K562 (cell line): Measurements from ENCODE around the gene EWSR1. TPM values are rescaled to one million over a fixed set of nuclear protein-coding genes. Genes with fewer than 3 reads are reported as not detected.

Source experiments
- ATAC-seq: fragments of 200-7000 bp; cut with Tn5 transposase; 3 replicates; pipeline ENCODE4 v1.9.1; 2020; ENCODE audit warnings: moderate library complexity
- BruUV-seq: library from RNA; stranded (reverse); fragments of 400-500 nt; replicated peaks from 2 replicates; lab custom pipeline; 2021; lab: Mats Ljungman, UMichigan
- CTCF ChIA-PET: fragments of 300-600 bp; formaldehyde crosslinking; extraction: SDS; loops from one replicate; lab custom pipeline; 2021; ENCODE audit warnings: low intra/inter-chr PET ratio; lab: Yijun Ruan, JAX
- POLR2A ChIA-PET: fragments of 300-600, 350-650 bp; sonication (Branson Sonifier 250); formaldehyde crosslinking; extraction: SDS; loops from one replicate; lab custom pipeline; 2021; ENCODE audit warnings: antibody characterized with exemption, inconsistent platforms; lab: Yijun Ruan, JAX
- DNase-seq, 4 experiments: peaks; one replicate each; pipeline versions ENCODE4 v3.0.0 to v3.0.0-alpha.2; 2011 to 2018; ENCODE audit warnings: low spot score in 3 of 4, mixed read lengths in 3 of 4; ENCODE audit errors: extremely low read depth in 1 of 4
- FAIRE-seq: peaks from 2 replicates; lab custom pipeline; 2011; peaks lifted over from hg19 to GRCh38; lab: Jason Lieb, UNC
- H2AFZ ChIP-seq: 2 replicates; pipeline ENCODE4 v1.6.0; 2011; ENCODE audit warnings: low read depth, low read length, control low read depth, inconsistent platforms
- H3K27ac ChIP-seq: fragments of 200-600 bp; 3 replicates; pipeline ENCODE4 v1.8.0; 2011; ENCODE audit warnings: low read depth, mild to moderate bottlenecking, control low read depth, inconsistent platforms, low read length, moderate library complexity, mixed read lengths; ENCODE audit errors: extremely low read depth
- H3K27me3 ChIP-seq, 2 experiments: fragments of 300-600 bp in 1 of 2; 2 replicates in 1 of 2; 3 replicates in 1 of 2; pipeline versions ENCODE4 v1.6.0 to v1.8.0; 2011; ENCODE audit warnings: inconsistent platforms in 2 of 2, low read length in 2 of 2, mild to moderate bottlenecking in 1 of 2, mixed read lengths in 1 of 2, moderate library complexity in 1 of 2; ENCODE audit not compliant: control insufficient read depth in 2 of 2, insufficient read depth in 2 of 2
- H3K36me3 ChIP-seq: fragments of 300-600 bp; 3 replicates; pipeline ENCODE4 v1.8.0; 2011; ENCODE audit warnings: mild to moderate bottlenecking, low read length, inconsistent platforms; ENCODE audit not compliant: control insufficient read depth, insufficient read depth
- H3K4me1 ChIP-seq, 2 experiments: fragments of 200-600 bp in 1 of 2; replicated peaks in 1 of 2; 2 replicates in 1 of 2; 3 replicates in 1 of 2; pipeline versions ENCODE4 v1.5.1 to v1.8.0; 2011; ENCODE audit warnings: inconsistent platforms in 2 of 2, low read length in 2 of 2, mild to moderate bottlenecking in 1 of 2, mixed read lengths in 1 of 2, moderate library complexity in 1 of 2; ENCODE audit not compliant: control insufficient read depth in 2 of 2, insufficient read depth in 2 of 2
- H3K4me2 ChIP-seq: 2 replicates; pipeline ENCODE4 v1.6.1; 2011; ENCODE audit warnings: low read length, control low read depth, inconsistent platforms, mixed read lengths; ENCODE audit not compliant: insufficient read depth
- H3K4me3 ChIP-seq: fragments of 200-600 bp; sonication (generic), shearing (Covaris generic); 2 replicates; pipeline ENCODE4 v1.5.1; 2016; ENCODE audit warnings: control low read depth, inconsistent platforms
- H3K79me2 ChIP-seq: fragments of 200-600 bp; 3 replicates; pipeline ENCODE4 v1.8.0; 2011; ENCODE audit warnings: low read length, inconsistent platforms; ENCODE audit not compliant: control insufficient read depth, insufficient read depth
- H3K9ac ChIP-seq, 2 experiments: 2 replicates each; pipeline versions ENCODE4 v1.6.0 to v1.6.1; 2011; ENCODE audit warnings: low read depth in 2 of 2, low read length in 2 of 2, control low read depth in 1 of 2, inconsistent platforms in 1 of 2, mild to moderate bottlenecking in 1 of 2, mixed read lengths in 1 of 2; ENCODE audit not compliant: insufficient read depth in 1 of 2
- H3K9me1 ChIP-seq: one replicate; pipeline ENCODE4 v1.6.0; 2011; ENCODE audit warnings: inconsistent platforms, mild to moderate bottlenecking, low read length, moderate library complexity; ENCODE audit not compliant: control insufficient read depth, insufficient read depth
- H3K9me3 ChIP-seq: replicated peaks from 2 replicates; pipeline ENCODE4 v1.5.1; 2011; ENCODE audit warnings: low read depth, low read length, inconsistent platforms; ENCODE audit not compliant: control insufficient read depth, insufficient read depth
- H4K20me1 ChIP-seq: replicated peaks from 2 replicates; pipeline ENCODE4 v1.6.1; 2011; ENCODE audit warnings: low read length, inconsistent platforms, mixed read lengths; ENCODE audit not compliant: control insufficient read depth, insufficient read depth
- NFE2L1 ChIP-seq: fragments of 450-650 bp; IDR thresholded peaks from 2 replicates; pipeline ENCODE4 v1.6.1; 2016; ENCODE audit warnings: missing genetic modification characterization, low read depth, mild to moderate bottlenecking, missing compliant biosample characterization, moderate library complexity, borderline replicate concordance
- SMARCA5 ChIP-seq: fragments of 450-650 bp; IDR thresholded peaks from 2 replicates; pipeline ENCODE4 v1.6.1; 2016
- WGBS: fragments of 100-300 bp; shearing (Covaris generic); methylation state at CpG from one replicate; pipeline ENCODE4 v1.1.6; 2016; ENCODE audit warnings: low coverage, mixed read lengths; ENCODE audit not compliant: insufficient coverage; ENCODE audit errors: missing lambda C conversion rate; 5-methylcytosine and 5-hydroxymethylcytosine counted together
- in situ Hi-C: fragments of 300-500 bp; cut with MboI; formaldehyde crosslinking; loops from 4 replicates; pipeline ENCODE4 v1.15.0; 2018; ENCODE audit warnings: inconsistent platforms, mixed read lengths
- intact Hi-C: fragments of 100-400 bp; cut with micrococcal nuclease; formaldehyde crosslinking; loops from 2 replicates; pipeline ENCODE4 v1.14.2; 2022
- polyA plus RNA-seq, 8 experiments: library from polyadenylated mRNA; depleted of rRNA in 4 of 8; stranded (reverse) in 5 of 8; unstranded in 3 of 8; fragments of >200 nt; fragmentation: Nextera tagmentation in 2 of 8; fragmentation: Illumina TruSeq in 1 of 8; extraction: Ambion mirVana in 2 of 8; extraction: Trizol in 1 of 8; gene quantifications; 2 replicates each; pipeline versions ENCODE4 v1.2.1 to v1.2.3, GENCODE V29; 2011 to 2014; ENCODE audit warnings: inconsistent platforms in 1 of 8, missing spikeins in 1 of 8
- total RNA-seq, 7 experiments: library from RNA; depleted of rRNA in 6 of 7; stranded (reverse); fragments of >200 nt in 6 of 7; fragmentation: Illumina TruSeq in 2 of 7; extraction: Trizol in 2 of 7; gene quantifications; 2 replicates each; pipeline versions ENCODE4 v1.2.1 to v1.2.3, GENCODE V29; 2011 to 2021; ENCODE audit warnings: low replicate concordance in 1 of 7
- TF ChIP-seq, protein P1 (sequence below), 2 experiments: fragments of 450-650 bp; formaldehyde crosslinking in 1 of 2; IDR thresholded peaks; 2 replicates each; pipeline versions ENCODE4 v1.4.0 to v1.6.1; 2014 to 2020; ENCODE audit warnings: mild to moderate bottlenecking in 2 of 2, borderline replicate concordance in 1 of 2, low read depth in 1 of 2

The EWSR1 gene
- total and polyA plus RNA-seq, 9 of the 15 experiments (the other 6 are each of a cell fraction or from before 2014, with no cell fraction given): 83.3 to 450 (median 239) TPM

DNA sequence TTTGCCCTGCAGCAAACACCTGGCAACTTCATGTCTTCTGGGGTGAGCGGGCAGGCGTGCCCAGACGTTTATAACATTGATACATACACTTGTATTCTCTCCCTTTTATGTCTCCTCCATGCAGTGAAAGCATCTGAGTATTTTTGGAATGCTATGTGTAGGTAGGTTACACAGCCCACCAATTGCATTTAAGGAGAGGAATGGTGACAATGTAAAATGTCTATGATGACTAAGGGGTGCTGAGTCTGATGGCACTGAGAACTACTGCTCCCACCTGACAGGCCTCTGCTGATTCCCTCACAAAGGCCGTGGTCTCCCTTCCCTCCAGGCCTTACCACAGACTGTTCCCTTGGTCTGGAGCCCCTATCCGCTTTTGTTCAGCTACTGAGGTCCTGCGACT lies 70.3 kb downstream of the EWSR1 start:
- H3K9ac ChIP-seq: no peak overlapping the region
- no peaks in the 10 kb centered on the region for H3K79me2 ChIP-seq
- no peaks in the 10 kb centered on the region for H4K20me1 ChIP-seq
- no peak for ATAC-seq
- BruUV-seq: no TSS peak
- H3K4me3 ChIP-seq: no peak overlapping the region
- no peak for TF ChIP-seq SMARCA5
- TF ChIP-seq, protein P1, sequence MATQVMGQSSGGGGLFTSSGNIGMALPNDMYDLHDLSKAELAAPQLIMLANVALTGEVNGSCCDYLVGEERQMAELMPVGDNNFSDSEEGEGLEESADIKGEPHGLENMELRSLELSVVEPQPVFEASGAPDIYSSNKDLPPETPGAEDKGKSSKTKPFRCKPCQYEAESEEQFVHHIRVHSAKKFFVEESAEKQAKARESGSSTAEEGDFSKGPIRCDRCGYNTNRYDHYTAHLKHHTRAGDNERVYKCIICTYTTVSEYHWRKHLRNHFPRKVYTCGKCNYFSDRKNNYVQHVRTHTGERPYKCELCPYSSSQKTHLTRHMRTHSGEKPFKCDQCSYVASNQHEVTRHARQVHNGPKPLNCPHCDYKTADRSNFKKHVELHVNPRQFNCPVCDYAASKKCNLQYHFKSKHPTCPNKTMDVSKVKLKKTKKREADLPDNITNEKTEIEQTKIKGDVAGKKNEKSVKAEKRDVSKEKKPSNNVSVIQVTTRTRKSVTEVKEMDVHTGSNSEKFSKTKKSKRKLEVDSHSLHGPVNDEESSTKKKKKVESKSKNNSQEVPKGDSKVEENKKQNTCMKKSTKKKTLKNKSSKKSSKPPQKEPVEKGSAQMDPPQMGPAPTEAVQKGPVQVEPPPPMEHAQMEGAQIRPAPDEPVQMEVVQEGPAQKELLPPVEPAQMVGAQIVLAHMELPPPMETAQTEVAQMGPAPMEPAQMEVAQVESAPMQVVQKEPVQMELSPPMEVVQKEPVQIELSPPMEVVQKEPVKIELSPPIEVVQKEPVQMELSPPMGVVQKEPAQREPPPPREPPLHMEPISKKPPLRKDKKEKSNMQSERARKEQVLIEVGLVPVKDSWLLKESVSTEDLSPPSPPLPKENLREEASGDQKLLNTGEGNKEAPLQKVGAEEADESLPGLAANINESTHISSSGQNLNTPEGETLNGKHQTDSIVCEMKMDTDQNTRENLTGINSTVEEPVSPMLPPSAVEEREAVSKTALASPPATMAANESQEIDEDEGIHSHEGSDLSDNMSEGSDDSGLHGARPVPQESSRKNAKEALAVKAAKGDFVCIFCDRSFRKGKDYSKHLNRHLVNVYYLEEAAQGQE (IDR thresholded peaks at IDR 0.05; ENCODE audit: borderline replicate concordance): no peak
- TF ChIP-seq, protein P1 (CRISPR knock-in tag; IDR thresholded peaks at IDR 0.05; ENCODE audit: low read depth): no peak
- TF ChIP-seq NFE2L1: no peak
- no peak for FAIRE-seq
- ChIA-PET POLR2A (no interaction called here), CTCF (no interaction called here)
- WGBS: 87% methylated on average over 5 of the region's 6 CpGs
- no peaks in the 10 kb centered on the region for H3K9me3 ChIP-seq
- no peaks in the 10 kb centered on the region for H3K9me1 ChIP-seq
- intact Hi-C loops (no loop called here), in situ Hi-C loops (no loop called here)
- H3K27me3 ChIP-seq: no peaks in the 10 kb centered on the region
- no peak overlapping the region for H3K4me2 ChIP-seq
- H3K4me1 ChIP-seq: peaks cover 0 to 10% of the 10 kb centered on the region in 2 experiments; a peak in 3 of 5 replicates
- H2AFZ ChIP-seq: no peak overlapping the region
- DNase-seq: no peak
- no peak overlapping the region for H3K27ac ChIP-seq
- H3K36me3 ChIP-seq: peaks cover 70% of the 10 kb centered on the region; the same call in 2 of the 3 replicates
